IPS DF 4.7 (cell line): ENCODE data around the gene ZBTB26.
"Not testable (repeated sequence)": the region's sequence is repeated elsewhere in the genome, so short reads cannot be mapped to it uniquely, and the experiment has no call there.

Experiments
- DNase-seq: peaks from one replicate; pipeline ENCODE4 v3.0.0-alpha.2; 2013; ENCODE audit warnings: low spot score; ENCODE audit errors: extremely low read depth

Gene ZBTB26

DNA sequence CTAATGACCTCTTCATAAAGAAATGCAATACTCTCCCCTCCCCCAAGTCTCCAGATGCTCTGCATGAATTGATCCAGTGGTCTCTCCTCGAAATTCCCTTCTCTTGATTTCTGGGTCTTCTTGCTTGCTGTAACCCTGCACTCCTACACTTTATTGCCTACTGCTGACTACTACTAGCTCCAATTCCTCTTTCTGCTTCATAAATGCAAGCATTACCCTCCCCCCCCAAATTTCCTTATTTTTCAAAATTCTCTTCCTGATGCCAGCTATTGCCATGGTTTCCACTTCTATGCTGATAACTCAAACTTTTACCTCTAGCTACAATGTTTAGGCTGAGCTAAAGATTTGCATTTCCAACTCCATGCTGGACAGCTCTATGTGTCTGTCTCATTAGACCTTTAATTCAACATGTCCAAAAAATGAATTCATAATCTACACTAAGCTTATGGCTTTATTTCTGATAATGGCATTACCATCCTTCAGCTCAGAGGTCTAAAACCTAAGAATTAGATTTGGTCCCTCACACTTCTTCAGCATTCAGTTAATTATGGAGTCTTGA lies 1.4 kb downstream of the ZBTB26 start:
- no peak for DNase-seq

DNA sequence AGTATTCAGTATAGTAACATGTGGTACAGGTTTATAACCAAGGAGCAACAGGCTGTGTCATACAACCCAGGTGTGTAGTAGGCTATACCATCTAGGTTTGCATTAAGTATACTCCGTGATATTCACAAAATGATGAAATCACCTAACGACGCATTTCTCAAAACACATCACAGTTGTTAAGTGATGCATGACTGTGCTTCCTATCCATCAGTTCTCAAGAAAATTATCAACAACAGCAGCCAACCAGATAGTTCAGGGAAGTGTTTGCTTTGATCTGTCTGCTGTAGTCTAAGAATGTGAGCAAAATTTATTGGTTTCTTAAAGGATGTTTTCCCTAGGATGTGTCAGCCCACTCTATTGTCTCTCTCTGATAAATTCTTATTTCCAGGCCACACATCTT lies 7.4 kb downstream of the ZBTB26 start:
- DNase-seq: no peak

DNA sequence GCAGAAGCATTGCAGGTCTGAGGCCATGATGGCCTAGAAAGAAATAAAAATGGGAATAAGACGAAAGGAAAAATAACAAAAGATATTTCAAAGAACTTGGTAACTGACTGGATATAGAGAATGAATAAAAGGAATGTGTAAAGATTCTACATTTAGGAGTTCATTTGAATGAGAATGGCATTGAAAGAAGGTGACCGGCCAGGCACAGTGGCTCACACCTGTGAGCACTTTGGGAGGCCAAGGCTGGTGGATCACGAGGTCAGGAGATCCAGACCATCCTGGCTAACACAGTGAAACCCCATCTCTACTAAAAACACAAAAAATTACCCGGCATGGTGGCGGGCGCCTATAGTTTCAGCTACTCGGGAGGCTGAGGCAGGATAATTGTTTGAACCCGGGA lies 8.6 kb downstream of the ZBTB26 start:
- no peak for DNase-seq

DNA sequence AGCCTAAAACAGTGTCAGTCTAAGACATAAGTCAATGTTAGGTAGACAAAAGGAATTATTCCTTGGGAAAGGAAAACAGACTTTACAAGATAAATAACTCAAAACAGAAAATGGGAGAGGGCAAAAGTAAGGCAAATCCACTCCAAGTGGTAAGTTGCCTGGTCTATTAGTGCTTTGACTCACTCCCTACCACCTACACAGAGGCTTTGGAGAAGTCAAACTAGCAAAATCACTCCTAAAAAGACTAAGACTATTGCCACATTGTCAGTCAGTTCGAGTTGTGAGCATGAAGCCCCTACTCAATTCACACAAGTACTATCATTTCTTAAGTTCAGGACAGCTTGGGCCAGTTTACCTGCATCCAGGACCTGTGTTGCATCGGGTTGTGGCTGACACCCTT lies 13.0 kb downstream of the ZBTB26 start:
- DNase-seq: no peak

DNA sequence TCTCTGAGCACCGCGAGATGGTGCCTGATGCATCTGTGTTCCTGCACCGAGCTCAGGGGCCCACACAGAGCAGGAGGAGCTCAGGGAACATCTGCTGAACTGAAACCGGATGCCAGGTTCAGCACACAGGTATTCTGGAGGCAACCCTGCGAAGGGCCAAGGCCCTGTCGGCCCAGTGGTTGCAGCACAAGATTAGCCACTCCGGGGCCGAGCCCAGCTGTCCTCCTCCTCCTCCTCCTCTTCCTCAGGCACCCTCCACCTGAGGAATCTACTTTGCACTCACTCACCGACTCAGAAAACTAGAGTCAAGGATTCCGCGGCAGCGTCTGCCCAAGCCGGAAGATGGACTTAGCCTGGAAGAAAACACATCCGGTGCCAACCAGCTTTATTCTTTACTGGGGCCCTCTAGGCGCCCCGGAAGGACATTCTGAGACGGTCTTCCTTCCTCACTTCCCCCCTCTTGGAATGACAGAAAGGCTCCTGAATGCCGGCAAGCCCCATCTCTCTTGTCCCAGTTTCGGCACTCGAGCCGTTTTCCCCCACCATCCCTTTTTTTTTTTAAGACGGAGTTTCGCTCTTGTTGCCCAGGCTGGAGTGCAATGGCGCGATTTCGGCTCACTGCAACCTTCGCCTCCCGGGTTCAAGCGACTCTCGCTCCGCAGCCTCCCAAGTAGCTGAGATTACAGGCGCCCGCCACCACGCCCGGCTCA lies 18.2 kb downstream of the ZBTB26 start, which contains the start of gene ZBTB6:
TSS of gene ZBTB6 (minus strand) at position 360 of the 710 bp plus-strand sequence. CDS start 1,251 bp downstream, outside the sequence.
- peak; percentile 78 for DNase-seq

DNA sequence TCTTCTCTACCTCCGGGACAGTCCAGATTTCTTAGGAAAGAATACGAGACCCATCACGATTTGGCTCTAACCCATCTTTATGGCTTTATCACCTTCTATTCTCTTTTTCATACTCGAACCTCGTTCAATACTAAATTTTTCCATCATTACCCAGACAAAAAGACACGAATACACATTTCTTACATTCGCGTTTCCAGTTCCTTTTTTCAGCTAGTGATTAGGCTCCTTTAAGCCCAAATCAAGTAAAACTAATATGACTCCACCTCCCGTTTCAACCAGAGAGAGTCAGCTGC lies 18.7 kb downstream of the ZBTB26 start:
- DNase-seq: no peak

DNA sequence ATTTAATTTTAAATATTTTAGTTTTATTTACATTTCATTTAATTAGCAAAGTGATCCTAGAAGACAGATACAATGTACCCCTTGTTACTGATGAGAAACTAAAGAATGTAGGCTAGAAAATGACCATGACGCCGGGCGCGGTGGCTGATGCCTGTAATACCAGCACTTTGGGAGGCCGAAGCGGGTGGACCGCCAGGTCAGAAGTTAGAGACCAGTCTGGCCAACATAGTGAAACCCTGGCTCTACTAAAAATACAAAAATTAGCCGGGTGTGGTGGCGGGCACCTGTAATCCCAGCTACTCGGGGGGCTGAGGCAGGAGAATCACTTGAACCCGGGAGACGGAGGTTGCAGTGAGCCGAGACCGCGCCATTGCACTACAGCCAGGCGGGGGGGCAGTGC lies 25.2 kb downstream of the ZBTB26 start:
- DNase-seq: not testable (repeated sequence)

DNA sequence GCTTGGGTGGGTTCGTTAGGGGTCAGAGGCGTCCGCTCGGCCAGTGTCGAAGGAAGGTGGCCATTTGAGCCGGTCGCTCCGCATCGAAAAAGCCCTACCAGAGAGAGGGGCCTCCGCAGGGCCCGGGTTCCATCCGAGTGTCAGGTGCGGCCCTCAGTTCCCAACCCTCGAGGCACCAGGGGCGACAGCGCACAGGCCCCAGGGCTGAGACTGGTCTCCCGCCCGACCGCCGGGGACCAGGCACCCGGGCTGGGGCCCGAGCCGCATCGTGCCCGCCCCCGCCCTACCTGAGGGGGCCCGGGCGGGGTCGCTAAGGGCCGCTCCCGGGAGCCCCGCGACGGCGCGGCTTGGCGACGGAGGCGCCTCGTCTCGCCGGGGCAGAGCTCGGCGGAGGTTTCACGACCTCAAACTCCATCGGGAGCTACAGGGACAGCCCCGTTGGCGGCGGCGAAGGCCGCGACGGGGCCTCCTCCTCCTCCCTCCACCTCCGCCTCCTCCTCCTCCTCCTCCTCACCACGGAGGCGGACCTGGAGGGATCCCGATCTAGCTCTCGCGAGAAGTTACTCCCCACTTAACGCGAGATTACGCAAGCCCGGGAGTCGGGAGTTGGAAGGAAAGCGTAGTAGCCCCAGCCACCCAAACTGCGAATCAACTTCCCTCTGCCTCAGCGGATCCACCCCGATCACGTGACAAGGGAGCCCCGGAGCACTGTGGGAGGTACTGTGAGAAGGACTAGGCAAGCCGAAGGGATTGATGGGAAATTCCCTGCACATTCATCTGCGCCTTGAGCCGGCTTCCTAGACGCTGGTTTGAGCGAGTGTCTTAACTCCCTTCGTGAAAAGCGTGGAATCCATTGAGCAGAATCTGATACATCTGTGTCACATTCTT lies 26.2 kb downstream of the ZBTB26 start, which contains the start of gene RC3H2:
TSS of gene RC3H2 (minus strand) at position 537 of the 888 bp plus-strand sequence. CDS start 7,850 bp downstream, outside the sequence.
- DNase-seq: peak; percentile 100

DNA sequence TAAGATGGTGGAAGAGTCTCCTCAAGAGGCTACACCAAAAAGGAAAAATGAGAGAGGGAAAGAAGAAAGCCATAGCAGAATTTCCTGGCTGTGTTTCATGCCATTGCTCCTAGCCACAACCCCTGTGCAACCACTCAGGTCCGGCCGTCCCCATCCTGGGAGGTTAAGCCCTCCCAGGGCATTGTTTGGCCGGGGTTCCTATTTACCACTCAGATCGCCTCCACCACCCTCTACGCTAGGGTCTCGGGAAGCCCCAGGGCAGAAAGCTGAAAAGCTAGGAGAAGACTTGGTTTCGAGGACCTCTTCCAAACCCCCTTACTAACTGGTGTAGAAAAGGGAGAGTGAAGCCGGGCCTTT lies 26.9 kb downstream of the ZBTB26 start:
- DNase-seq: no peak

DNA sequence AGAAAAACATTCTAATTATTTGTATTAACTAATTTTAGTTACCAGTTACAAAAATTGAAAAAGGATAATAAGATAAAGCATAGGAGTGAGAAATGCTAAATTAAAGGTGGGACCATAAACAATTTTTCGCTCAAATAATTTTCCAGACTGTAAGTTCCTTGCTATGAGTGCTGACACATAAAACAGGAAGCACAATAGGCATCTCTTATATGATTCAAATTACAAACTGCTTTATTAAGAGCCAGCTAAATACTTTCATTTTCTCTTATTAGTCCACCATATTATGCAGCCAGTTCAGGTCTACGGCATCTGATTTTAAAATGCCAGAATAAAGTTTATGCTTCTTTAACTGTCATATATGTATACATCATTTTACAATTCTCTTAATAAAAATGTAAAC lies 30.5 kb downstream of the ZBTB26 start:
- DNase-seq: no peak

DNA sequence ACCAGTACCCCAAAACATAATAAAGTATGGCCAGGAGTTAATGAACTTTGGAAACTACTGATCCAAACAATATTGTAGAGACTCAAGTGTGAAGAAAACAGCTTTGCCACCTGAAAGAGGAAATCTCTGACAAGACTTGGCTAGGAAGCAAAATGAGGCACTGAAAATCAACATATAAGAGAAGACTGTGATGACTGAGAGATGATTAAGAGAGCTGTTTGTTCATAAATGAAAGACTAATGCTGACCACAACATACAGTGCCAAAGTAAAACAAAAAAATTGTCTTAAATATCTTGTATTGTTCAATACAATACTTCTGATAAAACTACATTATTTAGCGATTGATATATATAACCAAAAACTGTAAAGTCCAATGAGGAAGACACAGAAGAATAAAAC lies 33.3 kb downstream of the ZBTB26 start:
- no peak for DNase-seq

DNA sequence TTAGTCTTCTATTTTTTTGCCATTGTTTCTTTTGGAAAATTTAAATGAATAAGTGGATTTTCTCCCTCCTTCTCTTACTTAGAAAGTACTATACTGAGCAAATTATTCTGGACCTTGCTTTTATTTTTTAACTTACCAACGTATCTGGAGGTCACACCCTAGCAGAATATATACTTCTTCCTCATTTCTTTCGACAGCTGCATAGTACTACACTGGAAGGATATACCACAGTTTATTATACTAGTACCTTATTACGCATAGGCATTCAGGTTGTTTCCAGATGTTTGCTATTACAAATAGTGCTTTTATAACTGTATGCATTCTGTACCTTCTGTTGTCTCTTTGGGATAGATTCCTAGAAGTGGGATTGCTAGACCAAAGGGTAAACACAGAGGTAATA lies 42.8 kb downstream of the ZBTB26 start:
- DNase-seq: no peak

DNA sequence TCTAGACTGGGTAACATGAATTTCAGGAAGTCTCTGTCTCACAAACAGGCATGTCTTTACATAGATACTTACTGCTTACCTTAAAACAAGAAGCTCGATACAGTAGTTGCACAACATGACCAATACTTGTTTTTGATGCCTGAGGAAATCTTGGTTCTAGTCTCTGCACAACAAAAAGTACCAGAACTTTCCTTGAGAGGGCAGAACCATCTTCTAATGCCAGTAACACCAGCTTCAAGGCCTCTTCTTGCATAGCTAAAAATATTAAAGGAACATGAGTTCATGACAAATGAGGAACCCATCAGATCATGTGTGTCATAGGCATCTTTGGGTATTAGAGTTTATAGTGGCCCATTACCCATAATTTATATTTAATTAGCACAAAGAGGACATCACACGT lies 48.2 kb downstream of the ZBTB26 start:
- no peak for DNase-seq

DNA sequence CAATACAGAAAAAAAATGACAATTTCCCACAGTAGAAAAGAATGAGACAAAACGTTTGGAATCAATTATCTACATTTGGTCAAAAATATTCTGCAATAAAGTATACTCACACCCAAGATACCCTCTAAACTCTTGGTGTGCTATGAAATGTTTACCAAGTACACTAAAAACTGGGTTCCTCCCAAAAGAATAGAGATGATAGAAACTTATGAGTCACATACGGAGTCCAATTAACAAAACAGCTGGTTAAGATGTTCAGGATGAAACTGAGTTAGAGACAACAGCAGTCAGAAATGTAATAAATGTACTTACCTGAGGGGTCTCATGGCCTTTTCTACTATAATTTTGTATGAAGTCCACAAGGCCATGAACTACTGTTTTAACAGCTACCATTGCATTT lies 51.9 kb downstream of the ZBTB26 start:
- no peak for DNase-seq

DNA sequence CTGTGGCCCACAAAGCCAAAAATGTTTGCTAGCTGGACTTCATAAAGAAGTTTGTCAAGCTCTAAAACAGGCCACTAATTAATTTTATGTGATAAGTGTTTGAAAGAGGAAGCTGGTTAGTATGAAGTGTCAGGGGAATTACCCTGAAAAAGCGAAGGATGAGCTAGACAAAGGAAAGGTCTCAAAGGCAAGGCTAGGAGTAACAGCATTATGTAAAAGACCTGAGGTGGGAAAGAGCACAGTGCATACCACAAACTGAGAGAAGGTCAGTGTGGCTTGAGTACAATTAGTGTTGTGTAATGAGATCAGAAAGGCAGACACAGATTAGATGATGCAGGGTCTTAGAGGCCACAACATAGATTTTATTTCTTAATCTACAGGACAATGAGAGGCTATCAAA lies 55.8 kb downstream of the ZBTB26 start:
- no peak for DNase-seq

DNA sequence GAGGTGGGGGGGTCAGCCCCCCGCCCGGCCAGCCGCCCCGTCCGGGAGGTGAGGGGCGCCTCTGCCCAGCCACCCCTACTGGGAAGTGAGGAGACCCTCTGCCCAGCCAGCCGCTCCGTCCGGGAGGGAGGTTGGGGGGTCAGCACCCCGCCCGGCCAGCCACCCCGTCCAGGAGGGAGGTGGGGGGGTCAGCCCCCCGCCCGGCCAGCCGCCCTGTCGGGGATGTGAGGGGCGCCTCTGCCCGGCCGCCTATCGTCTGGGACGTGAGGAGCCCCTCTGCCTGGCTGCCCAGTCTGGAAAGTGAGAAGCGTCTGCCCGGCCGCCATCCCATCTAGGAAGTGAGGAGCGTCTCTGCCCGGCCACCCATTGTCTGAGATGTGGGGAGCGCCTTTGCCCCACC lies 64.0 kb downstream of the ZBTB26 start:
- not testable (repeated sequence) for DNase-seq

DNA sequence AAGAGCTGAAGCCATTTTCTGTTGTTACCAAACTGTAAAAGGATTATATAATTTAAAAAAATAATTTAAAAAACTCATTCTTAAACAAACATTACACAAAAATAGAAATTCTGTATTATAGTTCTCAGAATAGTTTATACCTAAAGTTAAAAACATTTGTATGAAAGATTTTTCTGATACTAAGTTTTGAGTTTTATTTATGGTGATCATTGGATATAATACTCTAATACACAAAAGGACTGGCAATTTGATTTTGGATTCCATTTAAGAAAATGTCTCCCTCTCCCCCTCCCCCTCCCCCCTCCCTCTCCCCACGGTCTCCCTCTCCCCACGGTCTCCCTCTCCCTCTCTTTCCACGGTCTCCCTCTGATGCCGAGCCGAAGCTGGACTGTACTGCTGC lies 65.2 kb downstream of the ZBTB26 start:
- no peak for DNase-seq
